Tongue (tissue), 2 donors: Measurements from ENCODE around the gene ARAP2. TPM values are rescaled to one million over a fixed set of nuclear protein-coding genes. Genes with fewer than 3 reads are reported as not detected.

Source experiments
- DNase-seq: peaks from one replicate; pipeline ENCODE4 v3.0.0-alpha.2; 2015
- total RNA-seq: library from RNA; depleted of rRNA; stranded (reverse); fragments of >200 nt; gene quantifications from one replicate; pipeline ENCODE4 v1.2.3, GENCODE V29; 2014

Gene ARAP2
- total RNA-seq, 1 donor from 2014 or later, result 41.1 TPM

GRCh38 chr4:36220776-36221175 lies 23.5 kb downstream of the ARAP2 start:
- DNase-seq, result no peak

DNA sequence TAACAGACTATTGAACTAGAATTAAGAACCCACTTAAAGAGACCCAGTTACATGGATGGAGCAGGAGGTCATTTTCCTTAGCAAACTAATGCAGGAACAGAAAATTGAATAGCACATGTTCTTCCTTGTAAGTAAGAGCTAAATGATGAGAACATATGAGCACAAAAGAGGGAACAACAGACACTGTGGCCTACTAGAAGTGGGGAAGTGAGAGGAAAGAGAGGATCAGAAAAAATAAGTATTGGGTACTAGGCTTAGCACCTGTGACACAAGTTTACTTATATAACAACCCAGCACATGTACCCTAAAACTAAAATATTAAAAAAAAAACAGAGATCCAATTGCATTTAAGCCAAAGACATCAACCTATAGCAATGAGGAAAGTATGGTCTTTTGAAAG lies 26.2 kb downstream of the ARAP2 start:
- no peak for DNase-seq

- DNase-seq, result no peak
These were observed 28.7 kb downstream of the ARAP2 start for GRCh38 chr4:36215627-36216026.

DNA sequence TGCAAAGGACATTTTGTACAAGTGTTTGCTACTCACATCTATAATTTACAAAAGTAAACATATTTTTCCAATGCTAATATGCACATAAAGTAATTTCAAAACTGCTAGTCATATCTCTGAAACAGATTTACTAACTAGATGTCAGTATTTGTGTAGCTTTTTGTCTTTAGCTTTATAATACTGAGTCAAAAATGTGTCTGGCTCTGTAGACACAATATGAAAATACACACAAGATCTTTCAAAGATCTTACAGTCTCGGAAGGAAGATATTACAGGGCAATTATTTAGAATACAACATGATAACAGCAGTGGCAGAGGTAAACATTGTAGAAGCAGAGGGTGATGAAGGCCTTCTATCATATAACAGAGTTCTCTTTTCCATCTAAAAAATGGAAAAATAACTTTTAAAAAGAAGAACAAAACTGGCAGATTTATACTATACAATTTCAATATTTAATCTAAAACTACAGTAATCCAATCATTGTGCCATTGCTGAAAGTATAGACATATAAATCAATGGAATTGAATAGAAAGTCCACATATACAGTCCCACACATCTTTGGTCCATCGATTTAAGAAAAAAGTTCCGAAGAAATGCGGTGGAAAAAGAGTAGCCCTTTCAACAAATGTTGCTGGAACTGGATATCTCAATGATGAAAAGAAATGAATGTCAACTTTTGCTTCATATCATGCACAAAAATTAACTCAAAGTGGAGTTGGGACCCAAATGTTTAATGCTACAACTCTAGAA lies 29.4 kb downstream of the ARAP2 start:
- no peak for DNase-seq

DNA sequence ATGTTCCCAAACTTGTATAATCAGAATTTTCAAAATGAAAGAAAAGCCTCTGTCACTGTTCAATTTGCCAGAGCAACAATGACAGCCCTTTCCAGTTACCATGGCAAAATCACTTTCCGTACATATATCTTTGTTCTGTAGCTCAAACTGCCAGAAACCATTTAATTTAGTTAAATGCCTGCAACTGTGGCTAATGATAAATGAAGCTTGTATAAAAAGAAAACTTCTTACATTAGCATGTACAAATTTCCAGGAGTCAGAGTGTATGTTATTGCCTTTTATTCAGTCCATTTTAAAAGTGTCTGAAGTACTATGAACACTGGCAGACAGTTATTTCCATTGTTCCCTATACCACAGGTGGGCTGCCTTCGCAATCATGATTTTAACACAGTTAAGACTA lies 30.3 kb downstream of the ARAP2 start:
- peak; percentile 23 for DNase-seq

- no peak for DNase-seq
These were observed 33.2 kb downstream of the ARAP2 start for GRCh38 chr4:36211084-36211483.

DNA sequence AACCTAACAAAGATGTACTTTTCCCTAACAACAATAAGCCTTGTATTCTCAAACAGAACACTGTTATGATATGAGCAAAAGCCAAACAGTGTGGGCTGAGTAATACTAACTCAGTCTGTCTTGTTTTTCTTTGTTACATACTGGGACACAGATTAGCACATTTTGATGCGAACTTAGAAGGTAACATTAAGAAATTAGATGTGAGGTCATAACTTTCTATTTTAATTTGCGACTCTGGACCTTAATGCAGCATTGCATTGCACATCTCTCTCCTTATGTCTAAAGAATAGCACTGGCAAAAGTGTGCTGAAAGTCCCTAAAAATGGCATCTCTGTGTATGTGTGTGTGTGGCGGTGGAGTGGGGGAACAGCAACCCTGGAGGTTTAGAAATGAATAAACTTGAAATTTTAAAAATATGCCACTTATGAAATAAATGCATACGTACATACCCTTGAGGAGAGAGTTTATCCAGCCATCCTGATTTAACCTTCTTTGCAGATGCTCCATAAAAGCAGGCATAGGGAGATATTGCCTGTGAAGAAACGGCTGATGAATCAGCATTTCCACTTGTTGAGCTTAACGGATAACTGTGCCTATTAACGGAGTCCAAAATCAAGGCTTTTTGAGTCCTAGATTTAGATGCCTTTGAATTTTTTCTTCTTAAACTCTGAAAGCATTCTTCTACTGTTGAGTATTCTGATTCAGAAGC lies 34.2 kb downstream of the ARAP2 start:
- no peak for DNase-seq

DNA sequence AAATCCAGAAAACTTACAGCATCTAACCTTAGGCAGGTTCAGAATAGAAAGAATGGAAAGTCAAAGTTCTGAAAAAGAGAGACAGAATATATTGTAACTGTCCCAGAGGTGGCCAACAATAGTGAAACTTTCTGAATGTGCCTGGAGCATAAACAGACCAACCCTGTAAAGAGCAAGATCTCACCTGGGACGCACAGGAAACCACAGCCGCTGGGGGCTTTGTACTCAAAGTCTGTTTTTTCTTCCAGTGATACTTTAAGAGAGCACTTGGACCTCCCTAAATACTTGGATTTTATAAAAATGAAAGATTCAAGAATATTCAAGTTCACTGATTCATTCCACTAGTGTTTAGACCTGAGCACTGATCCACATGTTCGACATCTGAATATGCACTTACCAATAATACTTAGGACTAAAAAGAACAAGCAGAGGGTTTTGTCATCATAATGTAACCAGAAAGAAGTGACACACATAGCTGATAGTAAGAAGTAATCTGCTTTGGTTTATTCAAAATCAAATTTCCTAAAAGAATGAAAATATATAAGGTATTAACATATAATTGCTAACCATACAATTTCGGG lies 35.3 kb downstream of the ARAP2 start:
- DNase-seq, result no peak

- no peak for DNase-seq
These were observed 36.3 kb downstream of the ARAP2 start for GRCh38 chr4:36207831-36208520.

DNA sequence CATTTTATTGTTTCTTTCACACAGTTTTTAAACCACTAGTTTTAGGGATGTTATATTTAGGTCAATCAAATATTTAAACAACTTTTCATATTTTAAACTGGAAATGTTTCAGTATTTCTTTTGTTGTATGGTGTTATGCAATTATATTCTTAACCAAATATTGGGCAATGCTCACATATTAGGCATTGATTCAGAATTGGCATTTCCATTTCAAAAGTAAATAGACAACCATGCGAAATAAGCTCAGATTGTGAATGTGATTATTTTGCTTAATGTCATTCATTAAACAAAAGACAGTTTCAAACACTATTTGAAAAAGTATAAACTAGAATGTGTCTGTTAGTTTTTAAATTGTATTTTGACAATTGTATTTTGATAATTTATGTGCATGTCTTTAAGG lies 36.9 kb downstream of the ARAP2 start:
- no peak for DNase-seq

- DNase-seq, result no peak
These were observed 37.6 kb downstream of the ARAP2 start for GRCh38 chr4:36206603-36207311.

- no peak for DNase-seq
These were observed 38.3 kb downstream of the ARAP2 start for GRCh38 chr4:36206012-36206411.

GRCh38 chr4:36198861-36199260 lies 45.5 kb downstream of the ARAP2 start:
- DNase-seq, result no peak

GRCh38 chr4:36198068-36198808 lies 46.1 kb downstream of the ARAP2 start:
- no peak for DNase-seq

GRCh38 chr4:36197501-36197900 lies 46.8 kb downstream of the ARAP2 start:
- DNase-seq, result no peak

GRCh38 chr4:36196145-36196913 lies 48.0 kb downstream of the ARAP2 start:
- no peak for DNase-seq

DNA sequence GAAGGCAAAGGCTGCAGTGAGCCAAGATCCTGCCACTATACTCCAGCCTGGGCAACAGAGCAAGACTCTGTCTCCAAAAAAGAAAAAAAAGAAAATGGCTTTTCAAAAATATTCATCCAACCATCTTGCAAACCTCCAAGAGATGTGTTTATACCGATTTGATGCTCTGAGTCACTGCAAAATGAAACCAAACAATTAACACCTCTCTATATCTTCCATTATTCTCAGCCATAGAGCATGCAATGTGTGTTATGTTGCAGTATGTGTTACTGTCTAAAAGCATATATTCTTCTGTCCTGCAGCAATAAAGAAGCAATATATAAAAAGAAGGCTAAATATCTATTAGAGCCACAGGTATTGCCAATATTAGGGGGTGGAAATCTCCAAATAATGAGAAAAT lies 51.4 kb downstream of the ARAP2 start:
- DNase-seq, result no peak

DNA sequence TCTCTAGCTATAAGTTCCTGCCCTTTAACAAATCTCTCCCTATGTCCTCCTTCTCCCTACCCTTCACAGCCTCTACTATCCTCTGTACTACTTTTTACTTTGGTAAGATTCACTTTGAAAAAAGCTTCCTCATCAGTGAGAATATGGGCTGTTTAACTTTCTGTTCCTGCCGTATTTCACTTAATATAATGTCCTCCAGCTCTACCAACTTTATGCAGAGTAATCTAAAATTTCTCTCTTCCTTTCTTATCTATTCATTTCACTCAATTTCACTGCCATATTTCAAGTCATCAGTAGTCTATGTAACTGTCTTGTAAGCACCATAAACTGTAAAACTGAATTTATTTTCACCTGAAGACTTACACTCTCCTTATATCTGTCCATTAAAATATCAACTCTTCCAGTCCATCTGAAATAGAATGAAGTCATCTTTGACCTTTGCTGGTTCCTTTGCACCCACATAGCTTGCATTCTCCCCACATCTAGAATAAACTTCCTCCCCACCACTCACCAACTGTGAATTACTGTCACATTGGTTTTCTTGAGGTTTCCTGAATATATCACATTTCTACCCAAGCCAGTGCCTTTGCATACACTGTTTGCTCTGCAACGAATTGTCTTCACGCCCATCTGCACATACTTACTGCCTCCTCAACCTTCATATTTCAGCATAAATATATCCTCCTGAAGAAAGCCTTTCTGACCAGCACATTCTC lies 54.6 kb downstream of the ARAP2 start:
- DNase-seq, result no peak

DNA sequence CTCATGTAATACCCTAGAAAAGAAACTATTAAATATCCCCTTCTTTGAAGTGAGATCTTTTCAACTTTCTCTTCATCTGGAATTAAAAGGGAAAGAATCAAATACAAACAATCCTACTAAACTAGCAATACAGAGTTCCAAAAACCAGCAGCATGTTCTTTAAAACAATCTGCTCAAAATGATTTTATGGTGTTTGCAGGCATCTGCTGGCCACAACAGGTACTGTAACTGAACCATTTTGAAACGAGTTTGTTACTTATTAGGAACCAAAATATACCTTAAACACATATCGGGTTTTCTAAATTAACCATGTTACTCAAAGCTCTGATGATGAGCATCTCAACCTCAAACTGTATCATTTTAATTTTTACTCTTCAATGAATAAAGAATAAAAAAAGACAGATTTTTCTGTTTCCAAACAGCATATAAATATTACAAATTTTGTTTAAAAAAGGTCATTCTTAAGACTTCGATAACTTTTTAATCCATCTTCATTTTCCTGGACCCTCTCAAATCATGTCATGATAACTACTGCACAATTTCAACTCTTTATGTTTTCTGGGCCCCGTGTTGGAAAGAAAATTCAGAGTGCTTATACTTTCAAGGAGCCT lies 56.5 kb downstream of the ARAP2 start:
- DNase-seq, result peak; percentile 60
